Natural killer cell (primary cell): ENCODE results near the gene DMC1. TPM values are rescaled to one million over a fixed set of nuclear protein-coding genes. Genes with fewer than 3 reads are reported as not detected.
A peak's percentile ranks its signal among the peaks of the same experiment; 100 is the strongest.

Source experiments
- ATAC-seq, 3 donors: fragments of 150-1000 bp in 2 of 3; fragments of 200-7000 bp in 1 of 3; cut with Tn5 transposase; 1 replicate in 1 of 3; 2 replicates in 2 of 3; pipeline ENCODE4 v1.10.0; 2021; ENCODE audit warnings: mild to moderate bottlenecking in 2 of 3, moderate library complexity in 2 of 3
- DNase-seq, 2 donors: peaks; one replicate each; pipeline versions ENCODE4 v3.0.0 to v3.0.0-alpha.2; 2013 to 2021; ENCODE audit warnings: mixed read lengths in 1 of 2
- H3K27ac ChIP-seq: one replicate; pipeline ENCODE4 v1.5.1; 2013; ENCODE audit warnings: mild to moderate bottlenecking, low read length
- H3K27me3 ChIP-seq: one replicate; pipeline ENCODE4 v1.6.1; 2013; ENCODE audit warnings: low read length; ENCODE audit not compliant: control insufficient read depth, insufficient read depth
- H3K36me3 ChIP-seq: one replicate; pipeline ENCODE4 v1.6.1; 2013; ENCODE audit warnings: low read length; ENCODE audit not compliant: control insufficient read depth, insufficient read depth
- H3K4me1 ChIP-seq: one replicate; pipeline ENCODE4 v1.6.1; 2013; ENCODE audit warnings: low read length; ENCODE audit not compliant: control insufficient read depth, insufficient read depth
- H3K4me3 ChIP-seq: one replicate; pipeline ENCODE4 v1.5.1; 2013; ENCODE audit warnings: low read length
- H3K9me3 ChIP-seq: one replicate; pipeline ENCODE4 v1.6.1; 2013; ENCODE audit warnings: low read length; ENCODE audit not compliant: control insufficient read depth, insufficient read depth
- H3K27ac Mint-ChIP-seq, 2 donors: one replicate each; pipeline ENCODE4 v1.8.0; 2022; ENCODE audit warnings: mild to moderate bottlenecking in 2 of 2, mixed read lengths in 2 of 2, moderate library complexity in 1 of 2
- H3K27me3 Mint-ChIP-seq, 2 donors: one replicate each; pipeline ENCODE4 v1.8.0; 2022; ENCODE audit warnings: low read depth in 2 of 2, mixed read lengths in 2 of 2
- H3K36me3 Mint-ChIP-seq: one replicate; pipeline ENCODE4 v1.8.0; 2022; ENCODE audit warnings: mixed read lengths
- H3K4me1 Mint-ChIP-seq, 2 donors: one replicate each; pipeline ENCODE4 v1.8.0; 2022; ENCODE audit warnings: mixed read lengths in 2 of 2
- H3K4me3 Mint-ChIP-seq: one replicate; pipeline ENCODE4 v1.8.0; 2022; ENCODE audit warnings: mild to moderate bottlenecking, moderate library complexity, mixed read lengths
- H3K9me3 Mint-ChIP-seq, 2 donors: one replicate each; pipeline ENCODE4 v1.8.0; 2022; ENCODE audit warnings: mixed read lengths in 2 of 2
- CTCF ChIP-seq: fragments of 200-600 bp; IDR thresholded peaks from one replicate; pipeline ENCODE4 v1.8.0; 2022; ENCODE audit warnings: antibody characterized with exemption
- WGBS: methylation state at CpG from one replicate; pipeline ENCODE4 v1.1.7; 2013; ENCODE audit warnings: missing lambda C conversion rate; ENCODE audit not compliant: insufficient coverage; 5-methylcytosine and 5-hydroxymethylcytosine counted together
- intact Hi-C: fragments of 100-400 bp; cut with micrococcal nuclease; formaldehyde crosslinking; loops from one replicate; pipeline ENCODE4 v1.14.2; 2022
- total RNA-seq, 4 donors: library from RNA; stranded (reverse); fragments of 120-200 nt in 1 of 4; gene quantifications; one replicate each; pipeline versions ENCODE4 v1.2.3 to v1.2.4, GENCODE V29; 2013 to 2022

Gene DMC1
- total RNA-seq, 3 donors from 2014 or later (not counting 1 experiment from before 2014, with no cell fraction given), result 0.31 to 1.7 (median 0.63) TPM

GRCh38 chr22:38540701-38541100 is 29.3 kb downstream of the DMC1 start:
- WGBS, result 80% methylated on average over 2 of the region's 2 CpGs
- Mint-ChIP-seq H3K36me3 (no peaks in the 10 kb centered on the region), H3K4me1 (no peaks in the 10 kb centered on the region), H3K27me3 (no peaks in the 10 kb centered on the region), H3K27ac (no peak overlapping the region), H3K9me3 (peaks cover 4 to 5% of the 10 kb centered on the region in 2 donors), H3K4me3 (no peak overlapping the region)
- intact Hi-C loops, result no loop called here
- TF ChIP-seq CTCF, result no peak
- Histone ChIP-seq H3K4me3 (no peak overlapping the region), H3K4me1 (no peaks in the 10 kb centered on the region), H3K9me3 (peaks cover 7% of the 10 kb centered on the region), H3K36me3 (no peaks in the 10 kb centered on the region), H3K27ac (no peak overlapping the region), H3K27me3 (no peaks in the 10 kb centered on the region)
- ATAC-seq, result no peak
- DNase-seq, result no peak

DNA sequence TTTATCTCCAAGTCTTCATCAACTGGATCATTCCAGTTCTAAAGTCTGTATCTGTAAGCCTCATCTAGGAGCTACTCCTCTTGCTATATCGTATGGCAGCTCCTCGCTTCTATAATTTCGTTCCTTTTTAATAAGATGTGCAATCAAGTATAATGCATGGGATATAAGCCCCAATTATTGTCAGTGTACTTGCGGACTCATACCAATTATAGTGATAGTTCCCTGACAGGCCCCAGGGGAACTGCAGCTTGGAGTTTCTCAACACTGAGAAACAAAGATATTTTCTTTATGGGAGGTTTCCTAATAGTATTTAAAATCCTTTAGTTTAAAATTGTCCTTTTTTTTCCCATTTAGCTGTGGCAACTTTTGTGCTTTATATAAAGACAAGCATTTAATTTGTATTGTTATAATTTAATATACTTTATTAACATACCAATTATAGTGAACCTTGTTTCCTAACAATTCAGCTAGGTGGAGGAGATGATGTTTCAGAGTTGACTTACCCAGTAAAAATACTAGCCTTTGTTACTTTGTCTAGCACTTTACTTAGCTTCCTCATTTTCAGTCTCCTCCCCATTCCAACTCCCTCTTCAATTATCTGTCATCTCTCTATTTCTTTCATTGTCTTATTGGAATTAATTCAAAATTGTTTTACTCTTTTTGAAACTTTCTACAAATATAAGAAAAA is 38.6 kb downstream of the DMC1 start:
- 96% methylated on average over 4 of the region's 4 CpGs for WGBS
- H3K4me1 ChIP-seq, result no peaks in the 10 kb centered on the region
- Mint-ChIP-seq H3K27me3 (no peaks in the 10 kb centered on the region), H3K9me3 (no peaks in the 10 kb centered on the region), H3K4me3 (no peak overlapping the region), H3K36me3 (no peaks in the 10 kb centered on the region), H3K27ac (peak overlapping the region in 1 of 2 donors; percentile 67), H3K4me1 (peaks cover 0 to 6% of the 10 kb centered on the region in 2 donors)
- H3K27me3 ChIP-seq, result no peaks in the 10 kb centered on the region
- no peak for TF ChIP-seq CTCF
- H3K36me3 ChIP-seq, result no peaks in the 10 kb centered on the region
- no peaks in the 10 kb centered on the region for H3K9me3 ChIP-seq
- H3K4me3 ChIP-seq, result no peak overlapping the region
- ATAC-seq, result no peak
- no peak overlapping the region for H3K27ac ChIP-seq
- no peak for DNase-seq
- intact Hi-C loops, result no loop called here

DNA sequence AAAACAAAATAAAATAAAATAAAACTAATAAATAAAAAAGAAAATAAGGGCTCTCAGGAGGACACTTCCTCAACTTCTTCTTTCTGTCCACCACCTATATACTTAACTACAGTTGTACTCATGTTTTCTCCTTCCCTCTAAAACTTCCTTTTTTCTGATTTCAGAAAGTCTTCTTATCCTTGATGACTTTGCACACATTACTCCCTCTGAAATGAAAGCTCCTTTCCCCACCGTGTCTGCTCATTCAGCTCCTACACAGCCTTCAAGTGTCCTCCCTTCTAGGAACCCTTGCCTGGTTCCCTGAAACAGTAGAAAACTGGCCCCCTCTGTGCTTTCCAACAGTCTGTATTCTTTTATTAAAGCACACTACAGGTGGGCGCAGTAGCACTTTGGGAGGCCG is 45.6 kb downstream of the DMC1 start:
- Mint-ChIP-seq H3K27ac (no peak overlapping the region), H3K9me3 (no peaks in the 10 kb centered on the region)
- WGBS, result 59% methylated on average over 3 of the region's 3 CpGs

More for the DNA sequence above, 45.6 kb downstream of the DMC1 start:
- Histone ChIP-seq H3K9me3 (no peaks in the 10 kb centered on the region), H3K4me1 (no peaks in the 10 kb centered on the region), H3K27me3 (no peaks in the 10 kb centered on the region), H3K27ac (no peak overlapping the region), H3K4me3 (no peak overlapping the region), H3K36me3 (no peaks in the 10 kb centered on the region)
- Mint-ChIP-seq H3K36me3 (no peaks in the 10 kb centered on the region), H3K27me3 (no peaks in the 10 kb centered on the region), H3K4me3 (no peak overlapping the region), H3K4me1 (no peaks in the 10 kb centered on the region)
- DNase-seq (no peak), ATAC-seq (no peak)
- TF ChIP-seq CTCF, result no peak
- intact Hi-C loops, result no loop called here
